Renal cortex interstitium (tissue), 11 donors: ENCODE measurements around the gene GTSE1. TPM values are rescaled to one million over a fixed set of nuclear protein-coding genes. Genes with fewer than 3 reads are reported as not detected.
A peak's percentile ranks its signal among the peaks of the same experiment; 100 is the strongest.

ENCODE experiments used
- DNase-seq, 11 donors: peaks; one replicate each; pipeline ENCODE4 v3.0.0-alpha.2; 2013; ENCODE audit warnings: low read depth in 9 of 11, low spot score in 4 of 11; ENCODE audit errors: extremely low read depth in 1 of 11
- polyA plus RNA-seq, 3 donors: library from polyadenylated mRNA; unstranded; fragments of 120-200 nt; gene quantifications; one replicate each; pipeline ENCODE4 v1.2.1, GENCODE V29; 2013; ENCODE audit not compliant: insufficient read length in 3 of 3

The GTSE1 gene
- polyA plus RNA-seq, 3 donors = 17.2 to 19.3 (median 17.9) TPM

- no peak for DNase-seq
Observed at GRCh38 chr22:46317646-46318045, 21.0 kb downstream of the GTSE1 start.

- DNase-seq = no peak
Observed at GRCh38 chr22:46318576-46318975, 21.9 kb downstream of the GTSE1 start.

GRCh38 chr22:46319319-46319718, 22.6 kb downstream of the GTSE1 start:
- DNase-seq = no peak

- no peak for DNase-seq
Observed at GRCh38 chr22:46320166-46320710, 23.6 kb downstream of the GTSE1 start.

GRCh38 chr22:46320716-46321386, 24.2 kb downstream of the GTSE1 start:
- no peak for DNase-seq

- DNase-seq = no peak
Observed at GRCh38 chr22:46322711-46323110, 26.0 kb downstream of the GTSE1 start.

GRCh38 chr22:46323162-46323561, 26.5 kb downstream of the GTSE1 start:
- no peak for DNase-seq

- DNase-seq = no peak
Observed at GRCh38 chr22:46326066-46326680, 29.5 kb downstream of the GTSE1 start.

- no peak for DNase-seq
Observed at GRCh38 chr22:46327691-46328465, 31.2 kb downstream of the GTSE1 start.

- DNase-seq = no peak
Observed at GRCh38 chr22:46328797-46329196, 32.1 kb downstream of the GTSE1 start.

- no peak for DNase-seq
Observed at GRCh38 chr22:46329616-46330015, 32.9 kb downstream of the GTSE1 start.

GRCh38 chr22:46330426-46330825, 33.8 kb downstream of the GTSE1 start:
- DNase-seq = no peak

- DNase-seq = no peak
Observed at GRCh38 chr22:46331496-46331895, 34.8 kb downstream of the GTSE1 start.

- DNase-seq = peak; percentile 51 to 84 (median 79)
Observed at GRCh38 chr22:46335201-46336118, 38.8 kb downstream of the GTSE1 start, which contains the start of gene TRMU. Gene TRMU, plus strand, starts transcription at chr22:46335714. Its CDS starts 51 bp downstream, at chr22:46335765.

- DNase-seq = no peak
Observed at GRCh38 chr22:46336119-46337078, 39.7 kb downstream of the GTSE1 start.

GRCh38 chr22:46337870-46338269, 41.2 kb downstream of the GTSE1 start:
- no peak for DNase-seq

GRCh38 chr22:46338636-46339035, 42.0 kb downstream of the GTSE1 start:
- DNase-seq = no peak

- no peak for DNase-seq
Observed at GRCh38 chr22:46339956-46340355, 43.3 kb downstream of the GTSE1 start.
